H1 (cell line): Measurements from ENCODE around the gene TMC4. TPM values are rescaled to one million over a fixed set of nuclear protein-coding genes. Genes with fewer than 3 reads are reported as not detected.

ENCODE experiments used
- CTCF ChIA-PET: fragments of 300-600 bp; sonication (Branson Sonifier 250); formaldehyde crosslinking; loops from one replicate; lab custom pipeline; 2021; ENCODE audit not compliant: partially characterized antibody; lab: Charles Lee
- POLR2A ChIA-PET: fragments of 300-600 bp; sonication (Branson Sonifier 250); formaldehyde crosslinking; loops from one replicate; lab custom pipeline; 2021; ENCODE audit warnings: inconsistent platforms; ENCODE audit not compliant: partially characterized antibody; lab: Charles Lee
- DNase-seq, 2 experiments: peaks; one replicate each; pipeline versions ENCODE4 v3.0.0 to v3.0.0-alpha.2; 2010 to 2022; ENCODE audit warnings: low spot score in 2 of 2, low read depth in 1 of 2, mixed read lengths in 1 of 2
- FAIRE-seq: peaks from 2 replicates; lab custom pipeline; 2011; peaks lifted over from hg19 to GRCh38; lab: Jason Lieb, UNC
- H2AFZ ChIP-seq: 2 replicates; pipeline ENCODE4 v1.8.1; 2012; ENCODE audit warnings: low read length, inconsistent platforms
- H2AK5ac ChIP-seq: 2 replicates; pipeline ENCODE4 v1.6.1; 2013; ENCODE audit warnings: low read depth, low read length
- H2BK120ac ChIP-seq: replicated peaks from 2 replicates; pipeline ENCODE3; 2013; ENCODE audit warnings: low read depth, low read length, inconsistent platforms
- H2BK12ac ChIP-seq: 2 replicates; pipeline ENCODE4 v1.6.1; 2013; ENCODE audit warnings: low read depth, low read length
- H2BK15ac ChIP-seq: 2 replicates; pipeline ENCODE4 v1.6.1; 2013; ENCODE audit warnings: low read length
- H2BK20ac ChIP-seq: 2 replicates; pipeline ENCODE4 v1.6.1; 2013; ENCODE audit warnings: low read length
- H2BK5ac ChIP-seq: 2 replicates; pipeline ENCODE4 v1.6.1; 2013; ENCODE audit warnings: low read depth, low read length
- H3K14ac ChIP-seq: 2 replicates; pipeline ENCODE4 v1.6.1; 2013; ENCODE audit warnings: inconsistent platforms; ENCODE audit not compliant: insufficient read length
- H3K18ac ChIP-seq: 2 replicates; pipeline ENCODE4 v1.6.1; 2013; ENCODE audit warnings: low read length; ENCODE audit errors: extremely low read depth
- H3K23ac ChIP-seq: 2 replicates; pipeline ENCODE4 v1.6.1; 2013; ENCODE audit warnings: inconsistent platforms; ENCODE audit not compliant: insufficient read length
- H3K23me2 ChIP-seq: 2 replicates; pipeline ENCODE4 v1.6.1; 2013; ENCODE audit warnings: low read depth, low read length
- H3K27ac ChIP-seq: 2 replicates; pipeline ENCODE4 v1.6.1; 2011; ENCODE audit warnings: low read depth, low read length, inconsistent platforms
- H3K27me3 ChIP-seq, 4 experiments: replicated peaks in 1 of 4; 1 replicate in 1 of 4; 2 replicates in 3 of 4; pipeline versions ENCODE4 v1.6.1 to v1.8.1; 2011 to 2013; ENCODE audit warnings: low read length in 3 of 4, mild to moderate bottlenecking in 3 of 4, inconsistent platforms in 2 of 4, mixed read lengths in 2 of 4, moderate library complexity in 1 of 4; ENCODE audit not compliant: control insufficient read depth in 3 of 4, insufficient read depth in 3 of 4; ENCODE audit errors: extremely low read depth in 1 of 4
- H3K36me3 ChIP-seq, 4 experiments: 2 replicates each; pipeline versions ENCODE4 v1.6.1 to v1.8.1; 2011 to 2013; ENCODE audit warnings: mild to moderate bottlenecking in 4 of 4, low read length in 3 of 4, moderate library complexity in 2 of 4, control low read depth in 1 of 4, inconsistent platforms in 1 of 4; ENCODE audit not compliant: insufficient read depth in 4 of 4, control insufficient read depth in 2 of 4
- H3K4ac ChIP-seq: replicated peaks from 2 replicates; pipeline ENCODE3; 2013; ENCODE audit warnings: low read length, low read depth, mixed read lengths, inconsistent platforms; ENCODE audit not compliant: insufficient read length
- H3K4me1 ChIP-seq, 4 experiments: replicated peaks in 1 of 4; 1 replicate in 1 of 4; 2 replicates in 3 of 4; pipeline versions ENCODE4 v1.6.1 to v1.8.1; 2011 to 2013; ENCODE audit warnings: low read length in 3 of 4, inconsistent platforms in 2 of 4, mixed read lengths in 1 of 4; ENCODE audit not compliant: insufficient read depth in 4 of 4, control insufficient read depth in 3 of 4
- H3K4me2 ChIP-seq, 2 experiments: 2 replicates each; pipeline versions ENCODE4 v1.6.1 to v1.8.1; 2011 to 2013; ENCODE audit warnings: low read depth in 2 of 2, low read length in 2 of 2, control low read depth in 1 of 2, inconsistent platforms in 1 of 2, mild to moderate bottlenecking in 1 of 2; ENCODE audit not compliant: insufficient read depth in 1 of 2
- H3K4me3 ChIP-seq, 4 experiments: fragments of 200-600, 300-600 bp in 1 of 4; sonication (generic), shearing (Covaris generic), sonication (Bioruptor Twin) in 1 of 4; 2 replicates each; pipeline versions ENCODE4 v1.5.1 to v1.8.1; 2011 to 2016; ENCODE audit warnings: low read length in 4 of 4, low read depth in 3 of 4, control low read depth in 2 of 4, inconsistent platforms in 2 of 4, mild to moderate bottlenecking in 2 of 4, mixed read lengths in 1 of 4, moderate library complexity in 1 of 4; ENCODE audit not compliant: insufficient read depth in 2 of 4; ENCODE audit errors: extremely low read depth in 1 of 4
- H3K56ac ChIP-seq: replicated peaks from 2 replicates; pipeline ENCODE3; 2013; ENCODE audit warnings: low read depth, mild to moderate bottlenecking, mixed read lengths, low read length, inconsistent platforms; ENCODE audit not compliant: insufficient read length
- H3K79me1 ChIP-seq: 2 replicates; pipeline ENCODE4 v1.6.1; 2013; ENCODE audit warnings: low read depth, low read length, control low read depth
- H3K79me2 ChIP-seq, 2 experiments: 2 replicates each; pipeline versions ENCODE4 v1.6.1 to v1.8.1; 2012 to 2013; ENCODE audit warnings: low read length in 2 of 2, mild to moderate bottlenecking in 2 of 2, inconsistent platforms in 1 of 2; ENCODE audit not compliant: insufficient read depth in 2 of 2, control insufficient read depth in 1 of 2
- H3K9ac ChIP-seq, 4 experiments: replicated peaks in 1 of 4; 1 replicate in 1 of 4; 2 replicates in 3 of 4; pipeline versions ENCODE4 v1.6.1 to v1.8.1; 2011 to 2013; ENCODE audit warnings: low read depth in 3 of 4, low read length in 3 of 4, control low read depth in 2 of 4, mild to moderate bottlenecking in 2 of 4, moderate library complexity in 2 of 4, inconsistent platforms in 1 of 4; ENCODE audit errors: extremely low read depth in 1 of 4
- H3K9me3 ChIP-seq, 2 experiments: 2 replicates each; pipeline versions ENCODE4 v1.6.1 to v1.8.1; 2012 to 2013; ENCODE audit warnings: mild to moderate bottlenecking in 2 of 2, moderate library complexity in 2 of 2, control low read depth in 1 of 2, inconsistent platforms in 1 of 2, low read depth in 1 of 2, low read length in 1 of 2, mixed read lengths in 1 of 2; ENCODE audit not compliant: insufficient read depth in 2 of 2
- H4K20me1 ChIP-seq, 2 experiments: replicated peaks in 1 of 2; 2 replicates each; pipeline versions ENCODE3 to v1.8.1; 2011 to 2013; ENCODE audit warnings: inconsistent platforms in 2 of 2, low read length in 2 of 2, mild to moderate bottlenecking in 1 of 2; ENCODE audit not compliant: insufficient read depth in 2 of 2, control insufficient read depth in 1 of 2
- H4K5ac ChIP-seq: 2 replicates; pipeline ENCODE4 v1.6.1; 2013; ENCODE audit warnings: low read length, low read depth, mixed read lengths, inconsistent platforms; ENCODE audit not compliant: insufficient read length
- H4K8ac ChIP-seq: 2 replicates; pipeline ENCODE4 v1.8.0; 2013; ENCODE audit warnings: mild to moderate bottlenecking, moderate library complexity, low read length, inconsistent platforms; ENCODE audit not compliant: insufficient read depth; ENCODE audit errors: extremely low read depth
- H4K91ac ChIP-seq: replicated peaks from 2 replicates; pipeline ENCODE3; 2013; ENCODE audit warnings: low read length, mixed read lengths, inconsistent platforms; ENCODE audit not compliant: insufficient read length
- CEBPB ChIP-seq: IDR thresholded peaks from 2 replicates; pipeline ENCODE4 v1.6.1; 2012; ENCODE audit warnings: low read depth, low read length
- EZH2 ChIP-seq: fragments of 200-600 bp; sonication (generic); IDR thresholded peaks from 2 replicates; pipeline ENCODE4 v1.7.1; 2012; ENCODE audit warnings: low read depth, mild to moderate bottlenecking, moderate library complexity, low read length, inconsistent platforms; ENCODE audit not compliant: severe bottlenecking
- GABPA ChIP-seq: IDR thresholded peaks from 2 replicates; pipeline ENCODE4 v1.6.1; 2011; ENCODE audit warnings: mild to moderate bottlenecking, low read length, moderate library complexity, borderline replicate concordance; ENCODE audit not compliant: insufficient read depth
- GTF2F1 ChIP-seq: IDR thresholded peaks from 2 replicates; pipeline ENCODE4 v1.6.1; 2012; ENCODE audit warnings: low read depth, low read length, improper control_type of control experiment, borderline replicate concordance
- KDM4A ChIP-seq: IDR thresholded peaks from one replicate; pipeline ENCODE4 v1.7.1; 2012; ENCODE audit warnings: low read depth, mild to moderate bottlenecking, moderate library complexity, low read length, inconsistent platforms; ENCODE audit not compliant: severe bottlenecking
- PHF8 ChIP-seq: fragments of 200-600 bp; sonication (generic); conservative IDR thresholded peaks from 2 replicates; pipeline ENCODE4 v1.7.1; 2012; ENCODE audit warnings: low read depth, mild to moderate bottlenecking, inconsistent platforms, low read length, moderate library complexity
- POLR2AphosphoS5 ChIP-seq: IDR thresholded peaks from 2 replicates; pipeline ENCODE4 v1.6.1; 2011; ENCODE audit warnings: low read depth, low read length
- POU5F1 ChIP-seq: IDR thresholded peaks from 2 replicates; pipeline ENCODE4 v1.6.1; 2011; ENCODE audit warnings: low read depth, mild to moderate bottlenecking, low read length, moderate library complexity
- RXRA ChIP-seq: IDR thresholded peaks from 2 replicates; pipeline ENCODE4 v1.6.1; 2011; ENCODE audit warnings: low read depth, mild to moderate bottlenecking, low read length, moderate library complexity; ENCODE audit not compliant: insufficient read depth
- SIRT6 ChIP-seq: IDR thresholded peaks from one replicate; pipeline ENCODE4 v1.7.1; 2012; ENCODE audit warnings: low read length, inconsistent platforms
- SUZ12 ChIP-seq: fragments of 200-600 bp; sonication (generic); IDR thresholded peaks from 2 replicates; pipeline ENCODE4 v1.6.1; 2012; ENCODE audit warnings: mild to moderate bottlenecking, inconsistent platforms, low read length, moderate library complexity, mixed read lengths
- TEAD4 ChIP-seq: IDR thresholded peaks from 2 replicates; pipeline ENCODE4 v1.6.1; 2012; ENCODE audit warnings: low read depth, low read length, inconsistent platforms, mixed read lengths
- USF2 ChIP-seq: IDR thresholded peaks from 2 replicates; pipeline ENCODE4 v1.6.1; 2011; ENCODE audit warnings: low read length, improper control_type of control experiment
- WGBS, 2 experiments: shearing (Covaris generic) in 1 of 2; methylation state at CpG; one replicate each; pipeline versions ENCODE4 v1.1.6 to v1.1.7; 2013 to 2015; ENCODE audit warnings: low lambda C conversion rate in 2 of 2, mixed read lengths in 2 of 2, inconsistent platforms in 1 of 2, low coverage in 1 of 2, missing lambda C conversion rate in 1 of 2; ENCODE audit not compliant: insufficient replicate concordance in 2 of 2, insufficient coverage in 1 of 2, insufficient read length in 1 of 2; ENCODE audit errors: extremely low coverage in 1 of 2, missing lambda C conversion rate in 1 of 2; 5-methylcytosine and 5-hydroxymethylcytosine counted together
- polyA plus RNA-seq, 7 experiments: library from polyadenylated mRNA; depleted of rRNA in 3 of 7; stranded (reverse) in 5 of 7; unstranded in 2 of 7; fragments of >200 nt in 5 of 7; fragments of 200-250 nt in 2 of 7; gene quantifications; 1 replicate in 5 of 7; 2 replicates in 1 of 7; 4 replicates in 1 of 7; pipeline versions ENCODE4 v1.2.1 to v1.2.3, GENCODE V29; 2011 to 2013; ENCODE audit warnings: missing spikeins in 2 of 7, mixed read lengths in 2 of 7
- total RNA-seq: library from RNA; stranded (reverse); fragmentation: NEBNext Ultra II Directional; extraction: Animal tissue kit (Norgen Biotek cat#: 25700); gene quantifications from 2 replicates; pipeline ENCODE4 v1.2.1, GENCODE V29; 2021

The TMC4 gene
- total and polyA plus RNA-seq, 2 of the 8 experiments (the other 6 are each of a cell fraction or from before 2014, with no cell fraction given) = 5.5 to 6.3 TPM

- no peak overlapping the region for H2BK15ac ChIP-seq
- TF ChIP-seq EZH2 (no peak), USF2 (no peak), PHF8 (no peak), CEBPB (no peak), GTF2F1 (no peak), TEAD4 (no peak), KDM4A (no peak), SUZ12 (no peak), POLR2AphosphoS5 (no peak), GABPA (no peak), POU5F1 (no peak), SIRT6 (no peak), RXRA (no peak)
Measured at GRCh38 chr19:54156490-54156889, 16.5 kb downstream of the TMC4 start.

More at GRCh38 chr19:54156490-54156889, 16.5 kb downstream of the TMC4 start:
- no peak overlapping the region for H3K4me2 ChIP-seq
- H2BK120ac ChIP-seq = no peak overlapping the region
- H4K91ac ChIP-seq = no peak overlapping the region
- no peak overlapping the region; the same call in 1 of the 2 replicates for H4K8ac ChIP-seq
- peaks cover 0 to 15% (median 7%) of the 10 kb centered on the region in 4 experiments; a peak in 6 of 7 replicates for H3K4me1 ChIP-seq
- H3K4ac ChIP-seq = no peak overlapping the region
- H2BK12ac ChIP-seq = no peak overlapping the region
- H4K5ac ChIP-seq = no peak overlapping the region
- H3K36me3 ChIP-seq = peaks cover 25 to 49% (median 44%) of the 10 kb centered on the region in 4 experiments
- H2BK20ac ChIP-seq = no peak overlapping the region
- no peak overlapping the region for H3K14ac ChIP-seq
- no peaks in the 10 kb centered on the region for H3K79me2 ChIP-seq
- H3K9ac ChIP-seq = no peak overlapping the region; a peak in 1 of 7 replicates
- H3K23me2 ChIP-seq = peaks cover 13% of the 10 kb centered on the region
- H2AK5ac ChIP-seq = no peak overlapping the region
- peaks cover 7% of the 10 kb centered on the region for H3K79me1 ChIP-seq
- WGBS, 2 experiments = 98% methylated on average over 10 of the region's 11 CpGs; no CpG with 5 or more reads in 1 of the 2 experiments
- DNase-seq (no peak), FAIRE-seq (no peak)
- H4K20me1 ChIP-seq = peaks cover 9 to 16% of the 10 kb centered on the region in 2 experiments
- H3K27ac ChIP-seq = no peak overlapping the region
- no peak overlapping the region for H3K4me3 ChIP-seq
- no peak overlapping the region for H3K18ac ChIP-seq
- POLR2A ChIA-PET = interaction anchor here (0.6 to 14.8 kb wide), 11 partner anchors 7 to 264 kb away, joined by 3 to 348 read pairs (median 6); partner anchors contain the start of genes CNOT3 and TMC4
- H2AFZ ChIP-seq = no peak overlapping the region
- CTCF ChIA-PET = interaction anchor here (1.0 to 1.9 kb wide), 7 partner anchors 8 to 42 kb away, joined by 3 to 10 read pairs (median 4); partner anchors contain the start of gene CNOT3
- H2BK5ac ChIP-seq = no peak overlapping the region
- H3K23ac ChIP-seq = no peak overlapping the region
- H3K56ac ChIP-seq = no peak overlapping the region
- no peaks in the 10 kb centered on the region for H3K9me3 ChIP-seq
- no peaks in the 10 kb centered on the region for H3K27me3 ChIP-seq
